DOHH2 (cell line): Measurements from ENCODE around the gene HNRNPC.

Source experiments
- EZH2phosphoT487 ChIP-seq: fragments of 200-600 bp; sonication (generic); IDR thresholded peaks from 2 replicates; pipeline ENCODE4 v1.6.1; 2017; ENCODE audit warnings: borderline replicate concordance, mild to moderate bottlenecking, antibody characterized with exemption, low read length, moderate library complexity, mixed read lengths
- TF ChIP-seq, protein P1 (sequence below): fragments of 200-600 bp; sonication (generic); IDR thresholded peaks from one replicate; pipeline ENCODE4 v1.5.1; 2014; ENCODE audit warnings: antibody characterized with exemption, mild to moderate bottlenecking, low read depth, low read length; ENCODE audit not compliant: poor library complexity, severe bottlenecking

- TF ChIP-seq, protein P1, sequence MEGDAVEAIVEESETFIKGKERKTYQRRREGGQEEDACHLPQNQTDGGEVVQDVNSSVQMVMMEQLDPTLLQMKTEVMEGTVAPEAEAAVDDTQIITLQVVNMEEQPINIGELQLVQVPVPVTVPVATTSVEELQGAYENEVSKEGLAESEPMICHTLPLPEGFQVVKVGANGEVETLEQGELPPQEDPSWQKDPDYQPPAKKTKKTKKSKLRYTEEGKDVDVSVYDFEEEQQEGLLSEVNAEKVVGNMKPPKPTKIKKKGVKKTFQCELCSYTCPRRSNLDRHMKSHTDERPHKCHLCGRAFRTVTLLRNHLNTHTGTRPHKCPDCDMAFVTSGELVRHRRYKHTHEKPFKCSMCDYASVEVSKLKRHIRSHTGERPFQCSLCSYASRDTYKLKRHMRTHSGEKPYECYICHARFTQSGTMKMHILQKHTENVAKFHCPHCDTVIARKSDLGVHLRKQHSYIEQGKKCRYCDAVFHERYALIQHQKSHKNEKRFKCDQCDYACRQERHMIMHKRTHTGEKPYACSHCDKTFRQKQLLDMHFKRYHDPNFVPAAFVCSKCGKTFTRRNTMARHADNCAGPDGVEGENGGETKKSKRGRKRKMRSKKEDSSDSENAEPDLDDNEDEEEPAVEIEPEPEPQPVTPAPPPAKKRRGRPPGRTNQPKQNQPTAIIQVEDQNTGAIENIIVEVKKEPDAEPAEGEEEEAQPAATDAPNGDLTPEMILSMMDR, result no peak
- TF ChIP-seq EZH2phosphoT487, result no peak
Measured at GRCh38 chr14:21205026-21205677, 64.1 kb downstream of the HNRNPC start.
